ENCODE measurements around the gene MSRB1.
"Not testable (repeated sequence)": the region's sequence is repeated elsewhere in the genome, so short reads cannot be mapped to it uniquely, and the experiment has no call there.

The MSRB1 gene

DNA sequence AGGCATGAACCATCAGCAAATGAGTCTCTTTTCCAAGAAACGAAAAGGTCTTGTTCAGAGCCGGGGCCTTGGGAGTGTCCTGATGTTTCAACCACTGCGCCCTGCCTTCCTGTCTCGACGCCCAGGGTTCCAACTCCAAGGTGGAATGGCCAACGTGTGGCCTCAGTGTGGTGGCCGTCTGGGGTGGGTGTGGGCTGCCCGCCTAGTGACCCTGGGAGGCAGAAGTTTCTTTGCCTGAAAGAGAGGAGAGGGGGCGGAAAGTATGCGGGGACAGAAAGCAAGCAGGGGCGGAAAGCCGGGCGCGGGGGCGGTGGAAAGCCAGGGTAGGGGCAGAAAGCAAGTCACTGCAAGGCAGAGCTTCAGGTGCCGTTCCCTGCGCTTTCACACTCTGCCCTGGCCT, 4.1 kb downstream of the MSRB1 start:
- no peak for DNase-seq

DNA sequence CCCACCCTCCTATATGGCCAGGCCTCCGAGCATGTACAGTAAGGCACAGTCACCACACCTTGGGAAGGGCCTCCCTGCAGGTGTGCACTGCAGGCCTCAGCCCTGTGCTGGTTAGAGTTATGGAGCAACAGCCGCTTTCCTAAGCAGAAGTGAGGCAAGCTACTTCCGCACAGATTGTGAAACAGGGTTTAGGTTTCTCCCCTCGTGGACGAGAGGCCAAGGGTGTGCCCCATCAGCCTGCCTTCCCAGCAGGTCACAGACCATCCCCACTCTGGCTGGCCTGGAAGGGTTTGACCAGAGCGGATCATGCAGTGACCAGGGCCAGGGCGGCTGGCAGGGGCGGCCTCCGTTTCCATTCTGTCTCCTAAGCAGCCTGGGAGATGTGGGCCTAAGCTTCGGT, 4.7 kb downstream of the MSRB1 start:
- DNase-seq: peak; percentile 77 to 89 (median 86)

DNA sequence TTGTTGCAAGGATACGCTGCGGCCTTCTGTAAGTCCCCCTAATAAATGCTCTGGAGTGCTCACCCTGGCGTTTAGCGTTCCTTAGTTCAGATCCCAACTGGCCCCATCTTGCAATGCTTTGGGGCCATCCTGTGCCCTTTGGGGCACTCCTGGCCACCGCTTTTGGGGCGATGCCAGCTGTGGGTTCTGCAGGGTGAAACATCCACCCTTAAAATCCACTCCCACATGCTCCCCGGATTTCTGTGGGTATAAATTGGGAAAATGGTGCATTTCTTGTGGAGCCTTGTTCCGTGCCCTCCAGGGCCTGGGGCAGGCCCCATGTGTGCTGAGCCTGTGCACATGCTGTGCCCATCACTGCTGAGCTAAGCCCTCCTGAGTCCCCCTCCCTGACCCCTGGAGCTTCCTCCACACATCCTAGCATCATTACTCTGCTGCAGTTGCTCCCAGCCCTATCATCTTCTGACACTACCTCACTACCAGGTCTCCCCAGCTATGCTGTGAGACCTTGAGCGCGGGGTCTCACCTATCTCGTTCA, 6.0 kb downstream of the MSRB1 start:
- DNase-seq: no peak

DNA sequence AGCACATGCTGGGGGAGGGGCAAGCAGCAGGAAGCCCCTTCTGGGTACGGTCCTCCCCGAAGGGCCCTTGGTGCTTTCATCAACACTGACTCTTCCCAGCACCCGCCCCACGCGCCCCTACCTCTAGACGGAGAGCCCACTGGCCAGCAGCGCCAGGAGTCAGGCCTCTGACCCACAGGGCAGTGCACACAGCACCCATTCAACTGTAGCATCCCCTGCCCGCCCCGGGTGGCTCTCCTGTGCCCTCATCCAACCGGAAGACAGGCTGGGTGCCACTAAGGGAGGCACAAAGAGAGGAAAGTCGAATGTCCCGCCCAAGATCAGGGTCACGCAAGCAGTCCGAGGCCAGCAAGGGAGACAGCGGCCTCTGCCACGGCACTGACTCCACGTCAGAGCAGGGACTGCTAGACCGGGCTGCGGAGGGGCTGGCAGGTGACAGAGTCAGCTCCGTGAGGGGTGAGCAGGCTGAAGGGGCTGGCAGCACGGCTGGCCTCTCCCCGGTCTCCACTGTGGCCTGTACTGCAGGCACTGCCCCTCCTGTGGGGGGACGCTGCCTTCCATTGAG, 9.8 kb downstream of the MSRB1 start:
- no peak for DNase-seq

DNA sequence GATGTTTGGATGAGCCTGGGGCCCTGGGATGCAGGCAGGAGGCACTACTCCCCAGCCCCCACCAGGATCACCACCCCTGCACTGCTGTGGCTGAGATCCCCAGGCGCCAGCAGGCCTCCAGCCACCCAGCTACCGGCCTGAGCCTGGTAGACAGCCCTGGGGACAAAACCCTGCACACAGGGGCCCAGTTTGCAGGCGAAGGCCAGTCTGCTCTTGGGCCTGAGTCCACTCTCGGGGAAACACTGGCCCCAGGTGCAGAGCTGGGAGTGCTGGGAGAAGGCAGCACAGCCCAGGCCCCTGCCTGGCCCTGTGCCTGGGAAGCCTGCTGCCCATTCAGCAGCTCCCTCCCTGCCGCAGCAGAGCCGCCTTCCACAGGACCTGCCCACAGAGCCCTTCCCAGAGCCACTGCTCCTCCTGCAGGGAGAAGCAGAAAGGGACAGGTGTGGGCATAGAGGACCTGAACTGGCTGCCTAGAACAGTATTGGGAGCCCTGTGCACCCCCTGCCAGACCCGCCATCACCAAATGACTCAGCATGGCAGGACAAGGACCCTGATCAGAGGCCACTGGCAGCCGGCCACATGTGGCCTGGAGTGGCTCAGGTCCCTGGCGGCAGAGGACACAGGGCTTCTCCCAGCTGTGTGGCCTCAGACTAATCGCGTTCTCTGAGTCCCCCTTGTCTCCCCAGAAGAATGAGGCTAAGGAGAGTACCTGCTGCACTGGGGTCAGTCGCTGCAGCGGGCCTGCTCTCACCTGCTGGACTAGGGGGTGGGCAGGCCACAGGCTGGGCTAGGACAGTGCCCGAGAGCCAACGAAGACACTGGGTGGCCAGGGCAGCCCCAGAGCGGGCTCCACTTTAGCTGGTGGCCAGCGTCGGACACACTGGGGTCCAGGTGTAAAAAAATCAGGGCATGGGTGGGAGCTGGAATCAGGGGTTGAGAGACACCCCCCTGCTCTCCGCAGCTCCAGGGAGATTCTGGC, 10.7 kb downstream of the MSRB1 start:
- no peak for DNase-seq

DNA sequence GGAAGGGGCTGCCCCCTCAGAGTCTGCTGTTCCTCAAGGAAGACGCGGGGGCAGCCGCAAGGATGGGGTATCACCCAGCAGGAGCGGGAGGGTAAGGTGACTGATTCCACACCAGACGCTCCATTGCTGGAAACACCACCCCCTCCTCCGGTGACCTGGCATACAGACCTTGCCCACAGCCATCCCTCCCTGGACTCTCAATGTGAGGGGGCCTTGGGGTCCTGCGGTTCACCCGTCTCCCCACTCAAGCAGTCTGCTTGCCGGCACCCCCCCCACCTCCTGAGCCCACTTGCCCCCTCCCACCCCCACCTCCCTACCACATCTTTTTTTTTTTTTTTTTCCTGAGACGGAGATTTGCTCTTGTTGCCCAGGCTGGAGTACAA, 12.7 kb downstream of the MSRB1 start:
- no peak for DNase-seq

DNA sequence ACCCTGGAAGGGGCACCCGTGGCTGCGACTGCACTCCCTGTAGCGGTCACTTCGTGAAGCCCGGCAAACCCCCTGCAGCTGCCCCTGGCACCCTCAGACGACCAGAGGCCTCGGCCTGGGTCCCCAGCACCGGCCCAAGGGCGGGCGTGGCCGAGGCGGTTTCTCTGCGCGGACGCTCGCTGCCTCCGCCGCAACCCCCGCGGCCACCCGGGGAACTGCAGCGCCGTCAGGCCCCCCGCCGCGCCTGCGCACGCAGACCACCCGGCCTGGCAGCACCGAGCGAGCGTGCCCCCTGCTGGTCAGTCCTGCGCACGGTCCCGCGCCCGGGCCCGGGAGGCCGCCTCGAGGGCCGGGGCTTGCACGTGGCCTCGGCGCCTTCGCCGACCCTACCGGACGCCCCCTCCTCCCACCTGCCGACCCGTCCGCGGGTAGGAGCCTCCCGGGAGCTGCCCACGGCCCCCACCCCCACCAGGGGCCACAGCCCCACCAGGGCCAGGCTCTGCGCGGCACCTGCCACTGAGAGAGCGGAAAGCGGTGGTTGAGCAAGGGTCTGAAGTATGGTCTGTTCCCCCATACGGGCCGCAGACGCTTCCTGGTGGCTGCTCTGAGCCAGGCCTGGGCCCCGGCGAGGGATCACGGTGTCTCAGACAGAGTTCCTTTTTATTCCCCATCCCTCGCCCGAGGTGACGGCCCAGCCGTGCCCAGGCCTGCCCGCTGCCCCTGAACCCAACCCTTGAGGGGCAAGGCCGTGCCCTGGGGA, 13.2 kb downstream of the MSRB1 start:
- peak; percentile 90 to 97 (median 96) for DNase-seq

DNA sequence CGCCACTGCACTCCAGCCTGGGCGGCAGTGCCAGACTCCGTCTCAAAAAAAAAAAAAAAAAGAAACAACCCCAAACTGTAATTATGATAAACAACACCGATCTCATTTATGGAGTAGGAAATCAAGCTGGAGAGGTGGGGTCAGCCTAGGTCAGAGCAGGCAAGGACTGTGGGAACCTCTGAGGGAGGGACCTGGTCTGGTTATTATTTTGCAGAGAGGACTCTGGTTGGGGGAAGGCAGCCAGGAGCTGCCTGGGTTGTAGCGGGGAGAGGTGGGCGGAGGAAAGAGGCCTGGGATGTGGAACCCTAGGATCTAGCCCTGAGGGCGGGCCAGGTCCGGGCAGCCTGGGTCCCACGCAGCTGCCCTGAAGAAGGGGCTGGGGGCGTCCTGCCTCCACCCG, 13.9 kb downstream of the MSRB1 start:
- peak; percentile 10 to 53 (median 38) for DNase-seq

DNA sequence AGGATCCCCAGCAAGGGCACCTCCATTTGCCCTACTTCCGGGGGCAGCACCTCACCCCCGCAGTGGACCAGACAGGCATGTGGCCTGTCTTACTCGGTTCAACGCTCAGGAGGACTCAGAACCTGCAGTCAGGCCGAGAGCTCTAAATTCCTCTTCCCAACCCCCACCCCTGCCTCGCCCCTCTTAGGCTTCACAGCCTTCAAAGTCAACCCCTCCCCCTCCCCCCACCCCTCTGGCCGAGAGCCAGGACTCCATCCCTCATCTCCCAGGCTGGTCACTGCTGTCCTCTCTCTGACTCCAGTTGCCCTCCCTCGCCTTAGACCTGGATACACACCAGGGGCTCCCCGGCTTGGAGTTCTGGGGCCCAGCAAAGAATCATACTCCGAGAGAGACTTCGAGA, 16.7 kb downstream of the MSRB1 start:
- DNase-seq: no peak

DNA sequence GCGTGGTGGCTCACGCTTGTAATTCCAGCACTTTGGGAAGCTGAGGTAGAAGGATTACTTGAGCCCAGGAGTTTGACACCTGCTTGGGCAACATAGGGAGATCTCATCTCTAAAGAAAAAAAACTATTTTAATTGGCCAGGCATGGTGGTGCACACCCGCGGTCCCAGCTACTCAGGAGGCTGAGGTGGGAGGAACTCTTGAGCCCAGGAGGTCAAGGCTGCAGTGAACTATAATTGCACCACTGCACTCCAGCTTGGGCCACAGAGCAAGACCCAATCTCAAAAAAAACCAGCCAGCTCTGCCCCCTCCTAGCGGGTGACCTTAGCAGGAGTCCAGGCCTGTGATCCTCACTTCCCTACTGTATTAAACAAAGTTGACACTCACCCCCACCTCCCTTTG, 18.9 kb downstream of the MSRB1 start:
- DNase-seq: no peak

DNA sequence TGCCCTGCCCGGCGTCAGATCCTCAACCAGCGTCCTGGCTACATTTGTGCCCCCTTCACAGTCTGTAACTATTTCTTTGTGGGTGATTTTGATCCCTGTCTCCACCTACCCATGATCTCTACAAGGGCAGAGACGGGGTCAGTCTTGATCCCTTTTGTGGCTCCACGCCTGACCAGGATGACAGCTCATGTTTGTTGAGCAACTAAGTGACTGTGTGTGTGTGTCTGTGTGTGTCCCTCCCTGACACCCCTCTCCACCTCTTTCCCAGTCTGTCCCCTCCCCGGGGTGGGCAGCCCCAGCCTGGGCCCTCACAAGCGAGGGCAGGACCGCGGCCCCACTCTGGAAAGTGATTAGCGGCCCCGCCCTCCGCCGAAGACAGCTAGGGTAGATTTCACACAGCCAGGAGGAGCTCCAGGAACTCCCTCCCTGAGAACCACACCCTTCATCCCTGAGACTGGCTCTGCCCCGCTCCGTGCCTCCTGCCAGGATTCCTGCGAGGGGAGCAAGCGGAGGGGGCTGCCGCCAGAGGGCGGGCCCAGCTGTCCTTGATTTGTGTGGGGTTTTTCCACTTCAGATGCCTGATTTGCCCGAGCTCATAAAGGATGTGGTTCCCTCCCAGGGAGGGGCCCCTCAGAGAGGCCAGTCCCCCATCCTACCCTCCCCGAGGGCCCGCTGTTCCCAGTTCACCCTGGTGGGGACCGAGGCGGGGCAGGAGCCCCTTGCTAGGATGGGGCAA, 19.5 kb downstream of the MSRB1 start:
- DNase-seq: no peak

DNA sequence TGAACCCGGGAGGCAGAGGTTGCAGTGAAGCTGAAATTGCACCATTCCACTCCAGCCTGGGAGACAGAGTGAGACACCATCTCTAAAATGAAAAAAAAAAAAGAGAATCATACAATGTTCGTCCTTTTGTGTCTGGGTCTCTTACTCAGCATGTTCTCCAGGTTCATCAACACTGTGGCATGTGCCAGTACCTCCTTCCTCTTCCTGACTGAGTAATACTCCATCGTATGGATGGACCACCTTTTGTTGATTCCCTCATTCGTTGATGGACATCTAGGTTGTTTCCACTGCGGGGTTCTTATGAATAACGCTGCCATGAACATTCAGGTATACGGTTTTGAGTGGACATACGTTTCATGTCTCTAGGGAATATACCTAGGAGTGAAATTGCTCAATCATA, 20.6 kb downstream of the MSRB1 start:
- DNase-seq: no peak

DNA sequence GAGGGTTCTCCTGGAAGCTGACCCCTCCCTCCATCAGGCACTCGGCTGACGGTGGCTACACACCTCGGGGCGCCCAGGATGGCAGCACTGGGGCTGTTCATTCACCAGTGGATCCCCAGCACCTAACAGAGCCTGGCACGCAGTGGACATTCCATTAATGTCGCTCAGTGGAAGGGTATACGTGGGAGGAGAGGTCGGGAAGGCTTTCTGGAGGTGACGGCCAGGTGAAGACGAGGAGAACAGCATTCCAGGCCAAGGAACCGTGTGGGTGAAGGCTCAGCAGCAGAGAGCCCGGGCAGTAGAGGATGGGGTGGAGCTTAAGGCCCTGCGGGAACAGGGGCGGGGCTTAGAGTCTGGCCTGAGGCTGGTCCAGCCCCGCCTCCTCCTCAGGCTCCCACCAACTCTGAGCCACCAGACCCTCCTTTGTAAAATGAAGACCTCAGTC, 22.2 kb downstream of the MSRB1 start:
- DNase-seq: peak in 2 of 4 experiments; percentile 34 to 39

DNA sequence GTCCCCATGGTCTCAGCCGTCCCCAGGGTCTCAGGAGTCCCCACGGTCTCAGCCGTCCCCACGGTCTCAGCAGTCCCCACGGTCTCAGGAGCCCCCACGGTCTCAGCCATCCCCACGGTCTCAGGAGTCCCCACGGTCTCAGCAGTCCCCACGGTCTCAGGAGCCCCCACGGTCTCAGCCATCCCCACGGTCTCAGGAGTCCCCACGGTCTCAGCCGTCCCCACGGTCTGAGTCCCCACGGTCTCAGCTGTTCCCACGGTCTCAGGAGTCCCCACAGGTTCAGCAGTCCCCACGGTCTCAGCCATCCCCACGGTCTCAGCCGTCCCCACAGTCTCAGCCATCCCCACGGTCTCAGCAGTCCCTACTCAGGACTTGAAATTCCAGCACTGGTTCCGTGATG, 22.9 kb downstream of the MSRB1 start:
- not testable (repeated sequence) for DNase-seq

DNA sequence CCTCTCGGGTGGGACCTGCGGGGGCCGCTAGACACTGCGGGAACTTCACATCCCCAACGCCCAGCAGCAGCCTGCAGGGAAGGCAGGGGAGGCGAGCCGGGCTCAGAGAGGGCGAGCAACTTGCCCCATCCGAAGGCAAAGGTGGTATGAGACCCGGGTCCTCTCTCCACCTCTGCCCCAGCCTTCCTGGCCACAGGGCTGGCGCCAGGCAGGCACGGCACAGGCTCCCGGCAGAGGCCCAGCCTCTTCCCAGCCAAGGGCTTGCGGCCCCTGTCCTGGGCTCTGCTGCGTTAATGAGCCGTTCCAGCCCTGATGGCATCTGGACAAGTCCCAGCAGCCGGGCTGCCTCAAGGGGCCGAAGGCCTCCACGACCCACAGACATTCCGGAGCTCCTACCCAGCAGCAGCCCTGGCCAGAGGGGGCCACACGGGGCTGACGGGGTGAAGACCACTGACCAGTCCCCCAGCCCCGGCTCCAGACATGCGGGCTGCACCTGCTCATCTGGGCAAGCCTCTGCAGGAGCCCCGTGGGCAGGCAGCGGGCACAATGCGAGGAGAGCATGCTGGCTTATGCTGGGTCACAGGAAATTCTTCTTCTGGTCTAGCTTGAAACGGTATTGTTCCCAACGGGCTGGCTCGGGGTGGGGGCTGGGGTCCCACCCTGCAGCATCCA, 23.5 kb downstream of the MSRB1 start:
- no peak for DNase-seq

DNA sequence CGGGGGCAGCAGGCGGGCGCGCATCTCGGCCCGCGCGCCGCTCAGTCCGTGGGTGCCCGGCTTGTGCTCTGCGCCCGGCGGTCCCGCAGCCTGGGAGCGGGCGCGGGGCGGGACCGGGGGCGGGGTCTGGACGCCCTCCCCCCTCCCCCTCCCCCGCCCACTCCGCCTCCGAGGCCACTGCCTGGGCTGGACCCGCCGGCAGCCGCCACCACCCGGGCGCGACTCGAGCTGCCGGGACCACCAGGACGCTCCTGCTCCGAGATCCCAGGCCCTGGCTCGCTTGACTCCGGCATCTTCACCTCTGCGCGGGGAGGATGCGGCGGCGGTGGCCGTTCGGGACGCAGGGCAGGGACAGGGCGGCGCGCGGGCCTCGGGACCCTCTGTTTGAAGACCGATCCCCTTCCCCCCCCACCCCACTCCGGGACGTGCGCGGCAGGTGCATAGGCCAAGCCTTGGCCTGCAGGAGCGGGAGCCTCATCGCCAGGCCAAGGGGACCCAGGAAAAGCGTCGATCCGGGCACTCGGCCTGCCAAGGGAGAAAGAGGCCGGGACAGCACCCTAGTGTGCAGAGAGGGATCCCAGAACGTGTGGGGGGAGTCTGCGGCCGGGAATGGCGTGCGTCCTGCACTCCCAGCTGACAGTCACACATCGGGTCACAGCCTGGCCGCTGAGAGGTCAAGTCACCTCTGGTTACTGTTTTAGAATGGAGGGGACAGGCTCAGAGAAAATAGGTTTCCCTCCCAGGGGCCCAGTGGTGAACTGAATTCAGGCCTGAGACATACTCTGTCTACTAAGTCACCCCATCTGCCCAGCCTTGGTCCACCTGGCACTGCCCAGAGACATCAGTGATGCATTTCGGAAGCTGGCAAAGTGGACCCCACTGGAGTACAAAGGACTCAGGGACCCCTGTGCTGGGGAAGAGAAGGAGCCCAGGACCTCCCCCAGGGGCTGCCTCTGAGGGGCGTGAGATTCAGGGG, 24.4 kb downstream of the MSRB1 start, which contains the start of gene HS3ST6:
Gene HS3ST6, minus strand, starts transcription at position 65 of the 976 bp plus-strand sequence. CDS start 92 bp downstream, outside the sequence.
- DNase-seq: no peak

DNA sequence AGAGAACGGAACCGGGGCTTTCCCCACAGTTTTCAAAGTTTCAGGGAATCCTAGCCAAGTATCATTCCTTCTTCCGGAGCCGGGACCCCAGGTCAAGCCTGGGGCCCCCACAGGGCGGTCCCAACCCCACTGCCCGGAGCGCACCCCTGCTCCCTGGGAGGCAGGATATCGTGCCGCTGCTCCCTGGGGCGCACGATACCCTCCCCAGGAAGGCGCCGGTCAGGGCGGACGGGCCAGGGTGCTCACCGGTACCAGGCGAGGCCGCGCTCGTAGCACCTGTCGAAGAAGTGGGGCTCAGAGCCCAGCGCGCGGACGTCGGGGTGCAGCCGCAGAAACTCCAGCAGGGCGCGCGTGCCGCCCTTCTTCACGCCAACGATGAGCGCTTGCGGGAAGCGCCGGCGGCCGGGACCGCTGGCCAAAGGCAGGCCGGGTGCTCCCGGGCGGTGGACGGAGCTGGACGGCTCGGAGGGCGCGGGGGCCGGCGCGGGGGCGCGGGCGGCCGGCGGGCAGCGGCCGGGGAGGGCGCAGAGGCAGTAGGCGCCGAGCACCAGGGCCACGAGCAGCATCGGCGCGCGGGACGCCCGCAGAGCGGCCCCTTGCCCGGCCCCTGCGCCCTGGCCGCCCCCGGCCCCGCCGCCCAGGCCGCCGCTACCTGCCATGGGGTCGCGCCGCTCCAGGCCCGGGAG, 25.2 kb downstream of the MSRB1 start:
- DNase-seq: no peak

DNA sequence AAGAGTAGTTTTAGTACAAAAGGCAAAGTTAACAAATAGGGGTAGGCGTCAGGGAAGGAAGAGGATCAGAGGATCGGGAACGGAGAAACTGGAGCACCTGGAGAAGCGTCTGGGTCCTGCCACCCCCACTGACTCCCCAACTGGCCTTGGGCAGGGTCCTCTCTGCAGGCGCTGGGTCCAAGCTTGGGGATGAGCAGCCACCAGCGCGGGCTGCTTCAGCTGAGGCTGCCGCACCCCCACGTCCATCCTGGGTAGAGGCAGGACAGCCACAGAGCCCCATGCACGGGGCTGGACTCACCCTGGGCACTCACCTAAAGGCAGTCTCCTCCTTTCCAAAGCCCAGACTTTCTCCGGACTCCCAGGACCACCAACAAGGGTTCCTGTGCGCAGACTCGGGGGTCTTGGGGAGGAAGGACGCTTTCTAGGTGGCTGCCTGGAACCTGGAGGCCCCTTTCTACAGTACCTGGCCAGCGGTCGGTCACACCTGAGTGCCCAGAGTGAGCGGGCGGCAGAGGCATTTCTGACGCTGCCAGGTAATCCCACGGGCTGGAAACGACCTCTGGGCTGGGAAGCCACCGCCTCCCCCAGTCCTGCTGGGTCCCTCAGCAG, 25.8 kb downstream of the MSRB1 start:
- DNase-seq: no peak

DNA sequence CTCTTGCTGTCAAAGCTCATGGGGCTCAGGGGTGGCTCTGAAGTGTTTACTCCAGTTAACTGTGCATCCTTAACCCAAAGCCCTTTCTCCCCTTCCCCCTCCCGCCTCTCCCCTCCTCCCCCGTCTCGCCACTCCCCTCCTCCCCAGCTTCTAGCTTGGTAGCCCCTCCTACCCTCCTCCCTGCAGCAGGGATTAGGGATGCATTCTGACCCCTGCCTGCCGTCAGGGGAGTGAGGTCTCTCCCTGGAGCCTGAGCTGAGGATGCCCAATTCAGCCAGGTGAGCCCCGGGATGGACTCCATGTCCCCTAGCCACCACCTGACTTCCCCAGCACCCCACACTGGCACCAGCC, 26.4 kb downstream of the MSRB1 start:
- DNase-seq: no peak
